COLO668 (cell line): ENCODE data around the gene AKT2.

Experiments
- DNase-seq: peaks from one replicate; lab custom pipeline; 2025; ENCODE audit not compliant: unreplicated experiment; lab: John Stamatoyannopoulos, UW

The AKT2 gene

GRCh38 chr19:40192758-40193586 lies 92.2 kb downstream of the AKT2 start:
- DNase-seq = no peak

GRCh38 chr19:40191836-40192646 lies 93.1 kb downstream of the AKT2 start:
- DNase-seq = peak; percentile 19

DNA sequence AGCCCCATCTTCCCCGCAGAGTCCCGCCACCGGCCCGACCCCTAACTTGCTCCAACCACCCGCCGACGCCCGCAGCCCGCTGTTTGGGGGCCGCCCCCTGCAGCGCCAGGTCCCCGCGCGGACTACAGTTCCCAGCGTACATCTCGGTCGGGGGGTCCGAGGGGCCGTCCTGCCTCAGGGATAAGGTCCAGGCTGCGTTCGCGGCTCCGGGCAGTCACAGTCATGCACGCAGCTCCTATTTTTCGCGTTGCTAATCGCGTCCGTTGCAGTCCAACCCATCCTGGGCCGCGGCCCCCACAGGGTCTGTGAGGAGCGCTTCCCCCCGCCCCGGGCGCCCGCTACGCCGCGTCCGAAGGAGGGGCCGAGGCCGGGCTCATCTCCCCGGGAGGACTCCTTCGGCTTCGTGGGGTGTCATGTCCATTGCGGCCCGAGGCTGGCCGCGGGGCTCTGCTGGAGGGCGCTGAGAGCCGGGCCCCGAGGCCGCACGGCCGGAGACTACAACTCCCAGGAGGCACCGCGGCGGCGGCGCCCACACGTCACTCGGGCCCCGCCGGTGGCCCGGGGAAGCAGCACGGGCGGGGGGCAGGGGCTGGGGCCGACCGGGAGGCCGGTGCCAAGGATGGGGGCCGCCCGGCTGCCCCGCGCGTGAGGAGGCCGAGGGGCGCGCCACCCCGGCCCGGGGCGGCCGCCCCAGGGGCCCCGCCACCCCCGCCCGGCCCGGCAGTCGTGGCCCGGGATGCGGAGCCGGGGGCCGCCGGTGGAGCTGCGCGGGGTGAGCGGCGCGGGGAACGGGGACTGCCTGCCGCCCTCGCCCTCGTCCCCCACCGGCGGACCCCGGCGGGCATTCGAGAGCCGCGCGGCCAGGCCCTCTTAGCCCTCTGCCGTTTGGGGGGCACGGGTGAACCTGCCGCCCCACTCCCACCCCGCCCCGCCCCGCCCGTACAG lies 94.0 kb downstream of the AKT2 start, which contains the start of gene MAP3K10:
TSS of gene MAP3K10 (plus strand) at position 536 of the 945 bp plus-strand sequence. CDS start 606 bp downstream, outside the sequence.
- peak; percentile 74 for DNase-seq

DNA sequence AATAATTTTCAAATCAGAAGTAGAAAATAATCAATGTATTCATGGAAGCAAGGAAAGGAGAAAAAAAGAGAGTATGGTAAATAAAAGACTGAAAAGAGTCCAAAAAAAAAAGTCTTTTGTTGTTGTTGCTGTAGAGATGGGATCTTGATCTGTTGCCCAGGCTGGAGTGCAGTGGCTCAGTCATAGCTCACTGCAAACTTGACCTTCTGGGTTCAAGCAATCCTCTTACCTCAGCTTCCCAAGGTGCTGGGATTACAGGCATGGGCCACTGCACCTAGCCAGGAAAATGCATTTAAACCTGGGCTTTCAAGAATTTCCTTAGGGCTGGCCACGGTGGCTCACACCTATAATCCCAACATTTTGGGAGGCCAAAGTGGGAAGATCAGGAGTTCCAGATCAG lies 100.9 kb downstream of the AKT2 start:
- DNase-seq = no peak
